Measurements from ENCODE around the gene HIBCH.
"Not testable (repeated sequence)": the region's sequence is repeated elsewhere in the genome, so short reads cannot be mapped to it uniquely, and the experiment has no call there.

The HIBCH gene

DNA sequence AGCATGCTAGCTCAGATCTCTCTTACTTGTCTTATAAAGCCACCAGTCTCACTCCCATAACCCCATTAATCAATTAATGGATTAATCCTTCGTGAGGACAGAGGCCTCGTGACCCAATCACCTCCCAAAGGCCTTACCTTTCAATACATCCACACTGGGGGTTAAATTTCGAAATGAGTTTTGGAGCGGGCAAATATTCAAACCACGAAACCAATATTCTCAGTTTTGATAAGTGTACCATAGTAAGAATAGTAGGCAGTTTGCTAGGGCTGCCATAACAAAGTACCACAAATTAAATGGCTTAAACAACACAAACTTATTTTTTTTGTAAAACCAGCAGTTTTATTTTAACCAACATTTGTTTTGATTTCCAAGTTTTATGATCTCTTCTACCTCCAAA lies 15.2 kb downstream of the HIBCH start:
- TF ChIP-seq ZFX (IDR thresholded peaks at IDR 0.05; ENCODE audit: borderline replicate concordance), result no peak
- TF ChIP-seq, protein P1, sequence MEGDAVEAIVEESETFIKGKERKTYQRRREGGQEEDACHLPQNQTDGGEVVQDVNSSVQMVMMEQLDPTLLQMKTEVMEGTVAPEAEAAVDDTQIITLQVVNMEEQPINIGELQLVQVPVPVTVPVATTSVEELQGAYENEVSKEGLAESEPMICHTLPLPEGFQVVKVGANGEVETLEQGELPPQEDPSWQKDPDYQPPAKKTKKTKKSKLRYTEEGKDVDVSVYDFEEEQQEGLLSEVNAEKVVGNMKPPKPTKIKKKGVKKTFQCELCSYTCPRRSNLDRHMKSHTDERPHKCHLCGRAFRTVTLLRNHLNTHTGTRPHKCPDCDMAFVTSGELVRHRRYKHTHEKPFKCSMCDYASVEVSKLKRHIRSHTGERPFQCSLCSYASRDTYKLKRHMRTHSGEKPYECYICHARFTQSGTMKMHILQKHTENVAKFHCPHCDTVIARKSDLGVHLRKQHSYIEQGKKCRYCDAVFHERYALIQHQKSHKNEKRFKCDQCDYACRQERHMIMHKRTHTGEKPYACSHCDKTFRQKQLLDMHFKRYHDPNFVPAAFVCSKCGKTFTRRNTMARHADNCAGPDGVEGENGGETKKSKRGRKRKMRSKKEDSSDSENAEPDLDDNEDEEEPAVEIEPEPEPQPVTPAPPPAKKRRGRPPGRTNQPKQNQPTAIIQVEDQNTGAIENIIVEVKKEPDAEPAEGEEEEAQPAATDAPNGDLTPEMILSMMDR (IDR thresholded peaks at IDR 0.05), result no peak
- no peak overlapping the region for H3K27ac ChIP-seq

DNA sequence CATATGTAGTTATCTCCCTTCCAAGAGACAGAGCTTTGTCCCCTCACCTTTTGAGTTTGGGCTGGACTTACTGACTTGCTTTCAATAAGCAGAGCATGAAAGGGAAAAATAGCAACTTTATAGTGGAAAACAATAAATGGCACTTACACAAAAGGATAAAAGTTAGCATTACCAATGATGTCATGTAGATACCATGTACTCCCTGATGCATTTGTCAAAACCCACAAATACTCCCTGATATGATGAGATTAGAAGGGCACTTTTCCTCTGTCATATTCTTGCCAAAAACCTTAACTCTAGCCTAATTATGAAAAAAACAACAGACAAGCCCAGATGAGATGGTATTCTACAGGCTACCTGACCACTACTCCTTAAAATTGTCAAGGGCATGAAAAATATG lies 16.0 kb downstream of the HIBCH start:
- H3K27ac ChIP-seq, result no peak overlapping the region
- TF ChIP-seq, protein P1 (IDR thresholded peaks at IDR 0.05), result no peak
- no peak for TF ChIP-seq ZFX (IDR thresholded peaks at IDR 0.05; ENCODE audit: borderline replicate concordance)

DNA sequence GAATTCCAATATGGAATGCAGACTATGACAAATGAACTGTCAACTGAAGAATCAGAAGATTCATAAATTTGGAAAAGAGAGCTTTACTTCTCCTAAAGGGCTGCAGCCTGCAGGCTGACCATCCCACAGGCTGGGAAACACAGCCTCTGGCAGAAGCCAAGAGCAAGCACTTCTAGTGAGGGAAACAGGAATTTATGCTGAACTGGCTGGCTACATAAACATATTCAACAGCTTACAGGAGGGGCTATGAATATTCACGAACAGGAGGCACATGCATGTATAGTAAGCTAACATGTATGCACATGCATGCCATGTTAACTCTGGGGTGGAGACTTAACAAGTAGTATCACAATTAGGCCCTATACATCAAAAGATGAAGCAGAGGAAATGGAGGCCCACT lies 17.6 kb downstream of the HIBCH start:
- TF ChIP-seq, protein P1 (IDR thresholded peaks at IDR 0.05), result no peak
- TF ChIP-seq ZFX (IDR thresholded peaks at IDR 0.05; ENCODE audit: borderline replicate concordance), result no peak
- H3K27ac ChIP-seq, result no peak overlapping the region

DNA sequence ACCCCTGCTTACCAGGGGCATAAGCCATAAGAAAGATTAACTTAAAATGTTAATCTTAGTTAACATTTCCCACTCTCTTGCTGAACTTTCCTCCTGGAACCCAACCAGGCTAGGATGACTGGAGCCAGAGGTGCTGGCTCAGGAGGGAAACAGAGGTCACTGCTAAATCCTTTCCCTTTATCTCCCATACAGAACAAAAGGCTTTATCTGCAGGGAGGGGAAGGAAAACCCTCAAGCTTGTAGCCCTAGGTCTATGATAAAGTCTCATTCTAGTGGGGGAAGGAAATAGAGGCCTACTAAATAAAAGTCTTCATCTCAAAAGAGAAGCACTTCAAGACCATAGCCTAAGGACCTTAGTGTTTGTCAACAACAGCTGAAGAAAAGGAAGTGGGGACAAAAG lies 18.6 kb downstream of the HIBCH start:
- no peak overlapping the region for H3K27ac ChIP-seq
- TF ChIP-seq, protein P1 (IDR thresholded peaks at IDR 0.05), result no peak
- no peak for TF ChIP-seq ZFX (IDR thresholded peaks at IDR 0.05; ENCODE audit: borderline replicate concordance)

DNA sequence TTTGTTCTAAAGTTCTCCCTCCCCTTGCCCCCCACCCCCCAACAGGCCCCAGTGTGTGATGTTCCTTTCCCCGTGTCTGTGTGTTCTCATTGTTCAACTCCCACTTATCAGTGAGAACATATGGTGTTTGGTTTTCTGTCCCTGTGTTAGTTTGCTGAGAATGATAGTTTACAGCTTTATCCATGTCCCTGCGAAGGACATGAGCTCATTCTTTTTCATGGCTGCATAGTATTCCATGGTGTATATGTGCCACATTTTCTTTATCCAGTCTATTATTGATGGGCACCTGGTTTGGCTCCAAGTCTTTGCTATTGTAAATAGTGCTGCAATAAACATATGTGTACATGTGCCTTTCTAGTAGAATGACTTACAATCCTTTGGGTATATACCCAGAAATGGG lies 21.7 kb downstream of the HIBCH start:
- not testable (repeated sequence) for H3K27ac ChIP-seq

DNA sequence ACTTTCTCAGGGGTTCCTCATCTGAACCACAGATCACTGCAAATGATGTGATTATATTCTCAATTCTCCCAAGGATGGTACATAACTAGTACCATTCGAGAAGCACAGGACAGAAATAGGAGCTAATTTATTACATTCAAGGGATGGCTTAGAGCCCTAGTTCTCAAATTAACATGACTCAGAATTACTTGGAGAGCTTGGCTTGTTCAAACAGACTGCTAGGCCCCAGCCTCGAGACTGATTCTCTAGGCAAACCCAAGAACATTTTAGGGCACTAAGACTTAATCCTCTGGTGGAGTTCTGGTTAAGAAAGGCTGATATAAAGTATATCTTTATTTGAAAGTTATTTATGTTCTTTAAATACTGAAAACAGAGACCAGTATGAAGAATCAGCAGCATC lies 35.8 kb downstream of the HIBCH start:
- H3K27ac ChIP-seq, result no peak overlapping the region
- TF ChIP-seq ZFX (IDR thresholded peaks at IDR 0.05; ENCODE audit: borderline replicate concordance), result no peak
- TF ChIP-seq, protein P1 (IDR thresholded peaks at IDR 0.05), result no peak

DNA sequence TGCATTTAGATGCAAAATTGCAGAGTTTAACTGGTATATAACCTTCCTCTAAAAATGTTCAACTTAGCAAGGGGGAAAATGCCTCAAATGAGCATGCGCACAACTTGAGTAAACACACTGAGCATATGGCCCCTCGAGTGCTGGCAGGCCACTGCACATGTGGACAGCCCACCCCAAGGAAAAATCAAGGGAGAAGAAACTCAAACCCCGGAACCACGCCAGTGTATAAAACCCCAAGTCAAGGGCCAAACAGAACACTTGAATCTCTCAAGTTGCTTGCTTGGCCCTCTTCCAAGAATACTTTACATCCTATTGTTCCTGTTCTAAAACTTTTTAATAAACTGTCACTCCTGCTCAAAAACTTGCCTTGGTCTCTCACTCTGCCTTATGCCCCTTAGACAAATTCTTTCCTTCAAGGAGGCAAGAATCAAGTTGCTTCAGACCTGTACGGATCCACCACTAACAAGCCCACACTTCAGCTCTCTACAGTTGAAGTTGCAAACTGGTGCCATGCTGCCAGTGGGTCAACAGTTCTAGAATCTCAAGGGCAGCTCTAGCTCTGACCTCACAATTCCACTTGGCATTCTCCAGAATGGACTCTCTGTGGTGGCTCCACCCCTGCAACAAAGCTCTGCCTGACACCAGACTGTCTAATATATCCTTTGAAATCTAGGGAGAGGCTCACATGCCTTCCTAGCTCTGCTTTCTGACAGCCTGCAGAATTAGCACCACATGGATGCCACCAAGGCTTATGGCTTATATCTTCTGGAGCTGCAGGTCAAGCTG lies 38.9 kb downstream of the HIBCH start:
- no peak overlapping the region for H3K27ac ChIP-seq
- TF ChIP-seq ZFX (IDR thresholded peaks at IDR 0.05; ENCODE audit: borderline replicate concordance), result no peak
- TF ChIP-seq, protein P1 (IDR thresholded peaks at IDR 0.05), result no peak

DNA sequence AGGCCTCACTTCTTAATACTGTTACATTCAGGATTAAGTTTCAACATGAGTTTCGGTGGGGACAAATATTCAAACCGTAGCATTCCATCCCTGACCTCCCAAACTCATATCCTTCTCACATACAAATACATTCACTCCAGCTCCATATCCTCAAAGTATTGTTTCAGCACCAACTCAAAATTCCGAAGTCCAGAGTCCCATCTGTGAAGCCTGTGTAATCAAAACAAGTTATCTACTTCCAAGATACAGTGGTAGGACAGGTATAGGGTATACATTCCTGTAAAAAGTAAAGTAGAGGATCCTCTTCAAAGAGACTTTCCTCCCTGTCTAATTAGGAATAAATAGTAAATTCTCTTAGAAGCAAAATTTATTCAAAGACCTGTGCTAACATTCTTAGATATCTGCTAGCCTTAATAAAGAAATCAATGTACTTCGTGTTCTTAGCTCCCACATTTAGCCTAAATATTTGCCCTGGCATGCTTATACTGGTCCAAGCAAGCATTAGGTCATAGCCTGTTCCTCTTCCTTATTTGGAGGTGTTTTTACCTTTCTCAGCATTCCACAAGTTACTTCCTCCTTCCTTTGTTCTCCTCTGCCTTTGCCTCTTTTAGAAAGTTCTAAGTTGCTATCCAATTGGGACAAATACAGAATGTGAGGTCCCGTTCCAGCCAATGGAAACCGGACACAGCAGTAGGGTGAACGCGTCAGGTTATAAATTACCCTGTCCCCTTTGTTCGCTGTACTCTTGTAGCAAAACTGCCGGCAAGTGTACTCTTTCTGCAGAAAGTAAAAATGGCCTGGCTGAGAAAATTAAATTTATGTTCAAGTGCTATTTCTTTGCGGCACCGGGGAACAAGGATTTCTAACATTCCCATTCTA lies 40.1 kb downstream of the HIBCH start:
- H3K27ac ChIP-seq, result not testable (repeated sequence)
